Heart right ventricle (tissue), 16 donors: ENCODE data around the gene RAB6B. TPM values are rescaled to one million over a fixed set of nuclear protein-coding genes. Genes with fewer than 3 reads are reported as not detected.

Experiments used
- ATAC-seq, 8 donors: fragments of 200-7000 bp; cut with Tn5 transposase; one replicate each; pipeline ENCODE4 v1.9.1; 2020; ENCODE audit warnings: mild to moderate bottlenecking in 8 of 8, moderate library complexity in 8 of 8, moderate number of reproducible peaks in 1 of 8
- DNase-seq, 2 donors: peaks; one replicate each; pipeline ENCODE4 v3.0.0-alpha.2; 2020
- H3K27ac ChIP-seq, 10 donors: fragments of 200-600 bp; sonication (generic) in 2 of 10; one replicate each; pipeline versions ENCODE4 v1.5.0 to v1.8.0; 2020 to 2022; ENCODE audit warnings: mild to moderate bottlenecking in 3 of 10
- H3K27me3 ChIP-seq, 7 donors: fragments of 200-600 bp; one replicate each; pipeline ENCODE4 v1.8.0; 2021 to 2022; ENCODE audit warnings: mild to moderate bottlenecking in 2 of 7
- H3K36me3 ChIP-seq, 9 donors: fragments of 200-600 bp; sonication (generic) in 1 of 9; one replicate each; pipeline versions ENCODE4 v1.5.0 to v1.8.0; 2020 to 2022; ENCODE audit warnings: mild to moderate bottlenecking in 2 of 9
- H3K4me1 ChIP-seq, 9 donors: fragments of 200-600 bp; sonication (generic) in 1 of 9; one replicate each; pipeline versions ENCODE4 v1.5.0 to v1.8.0; 2020 to 2022; ENCODE audit warnings: mild to moderate bottlenecking in 4 of 9
- H3K4me3 ChIP-seq, 10 donors: fragments of 200-600 bp; sonication (generic) in 2 of 10; one replicate each; pipeline versions ENCODE4 v1.5.0 to v1.8.0; 2020 to 2022; ENCODE audit warnings: mild to moderate bottlenecking in 7 of 10, moderate library complexity in 2 of 10
- H3K9me3 ChIP-seq, 11 donors: fragments of 200-600 bp in 10 of 11; sonication (generic) in 2 of 11; one replicate each; pipeline versions ENCODE4 v1.5.0 to v1.8.0; 2013 to 2022; ENCODE audit warnings: mild to moderate bottlenecking in 2 of 11, control low read depth in 1 of 11, moderate library complexity in 1 of 11
- WGBS, 2 donors: extraction: QIAGEN DNeasy Blood & Tissue Kit; methylation state at CpG; one replicate each; pipeline ENCODE4 v1.1.7; 2013; ENCODE audit warnings: inconsistent platforms in 1 of 2; 5-methylcytosine and 5-hydroxymethylcytosine counted together
- intact Hi-C, 10 donors: fragments of 100-400 bp; cut with DNase I; formaldehyde crosslinking; loops; one replicate each; pipeline versions ENCODE4 v1.11.1 to v1.14.2; 2022
- polyA plus RNA-seq, 2 donors: library from polyadenylated mRNA; stranded (reverse); fragments of 200-250 nt; gene quantifications; one replicate each; pipeline ENCODE4 v1.2.3, GENCODE V29; 2013
- total RNA-seq, 10 donors: library from RNA; stranded (reverse); fragmentation: NEBNext Ultra II Directional in 3 of 10; extraction: Animal tissue kit (Norgen Biotek cat#: 25700) in 3 of 10; gene quantifications; one replicate each; pipeline versions ENCODE4 v1.2.1 to v1.2.4, GENCODE V29; 2021 to 2023
- TF ChIP-seq, protein P1 (sequence below), 9 donors: fragments of 200-600 bp; sonication (generic) in 2 of 9; IDR thresholded peaks; one replicate each; pipeline versions ENCODE4 v1.5.0 to v1.8.0; 2021 to 2022; ENCODE audit warnings: antibody characterized with exemption in 9 of 9, mild to moderate bottlenecking in 5 of 9, moderate library complexity in 1 of 9
- donor health status: Arrhythmogenic right ventricular cardiomyopathy.
- donor health status: ischemic (EF 13 %, LVEDD 7.1; RV severe dilation, severe dysfunction).
- donor health status: healthy with polysubstance abuse.
- donor health status: DM: no; HTN: yes; CAD: no.
- donor health status: DM: no; HTN: no; CAD: no.
- donor health status: ischemic (EF 25% LVEDD 6.9; RV normal size, moderate dysfunction).
- donor health status: ischemic (EF 25% LVEDD 5.7; RV mildly dilated, moderate dysfunction).
- donor health status: healthy.
- donor health status: DM: yes; HTN: yes; CAD: no.
- donor health status: Ischemic cardiomyopathy.
- donor health status: ischemic (EF 35%, LVEDD 5.7; RV mildly dilated, moderate dysfunction).
- donor health status: nonischemic (EF 11% LVEDD 7.7; RV severe dilation, severe dysfunction).
- donor health status: DM: yes; HTN: yes; CAD: no.
- donor health status: PGD.
- donor health status: ischemic (EF 29% LVEDD 5.4; RV normal size, mild dysfunction).
- donor health status: nonischemic (EF 23%, LVEDD 6.1; RV moderate dilation, normal function).

The RAB6B gene
- total and polyA plus RNA-seq, 12 donors = 7.0 to 73.8 (median 44.2) TPM

DNA sequence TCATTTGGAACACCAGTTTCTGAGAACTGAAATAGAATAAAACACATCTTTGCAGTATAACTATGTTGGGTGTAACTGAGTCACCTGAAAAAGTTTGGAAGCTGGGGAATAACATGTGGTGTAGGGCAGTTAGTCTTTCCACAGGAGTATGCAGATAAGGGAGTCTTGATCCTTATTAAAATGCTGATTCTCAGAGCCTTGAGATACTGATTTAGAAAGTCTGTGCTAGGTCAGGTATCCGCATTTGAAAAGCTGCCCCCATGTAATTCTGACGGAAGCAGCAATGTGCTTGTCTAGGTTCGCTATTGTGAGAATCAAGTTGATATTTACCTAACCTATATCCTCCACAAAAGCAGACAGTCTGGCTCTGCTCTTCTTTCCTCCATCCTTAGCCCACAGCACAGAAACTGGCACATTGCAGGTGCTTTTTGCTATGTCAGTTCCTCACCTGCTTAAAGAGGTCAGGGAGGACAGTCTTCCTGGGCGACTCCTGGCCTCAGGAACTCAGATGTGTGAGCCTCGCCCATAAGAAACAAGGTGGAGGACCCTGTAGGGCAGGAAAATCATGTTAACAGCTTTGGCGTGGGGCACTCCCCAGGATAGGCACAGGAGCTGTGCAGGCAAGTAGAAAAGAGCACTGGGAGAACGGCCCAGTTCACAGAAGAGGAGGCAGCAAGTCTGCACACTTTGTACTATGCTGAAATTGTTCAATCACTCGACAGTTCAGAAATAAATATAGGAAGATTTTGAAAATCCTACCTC is 117.7 kb downstream of the RAB6B start:
- DNase-seq (no peak), ATAC-seq (no peak)
- no peaks in the 10 kb centered on the region for H3K4me1 ChIP-seq
- H3K36me3 ChIP-seq = no peaks in the 10 kb centered on the region
- H3K9me3 ChIP-seq = no peaks in the 10 kb centered on the region
- intact Hi-C loops = no loop called here
- 74 to 80% methylated on average over 8 of the region's 8 CpGs for WGBS, 2 donors
- H3K4me3 ChIP-seq = no peak overlapping the region
- H3K27ac ChIP-seq = no peak overlapping the region
- peaks cover 0 to 16% (median 6%) of the 10 kb centered on the region in 7 donors for H3K27me3 ChIP-seq
- TF ChIP-seq, protein P1, sequence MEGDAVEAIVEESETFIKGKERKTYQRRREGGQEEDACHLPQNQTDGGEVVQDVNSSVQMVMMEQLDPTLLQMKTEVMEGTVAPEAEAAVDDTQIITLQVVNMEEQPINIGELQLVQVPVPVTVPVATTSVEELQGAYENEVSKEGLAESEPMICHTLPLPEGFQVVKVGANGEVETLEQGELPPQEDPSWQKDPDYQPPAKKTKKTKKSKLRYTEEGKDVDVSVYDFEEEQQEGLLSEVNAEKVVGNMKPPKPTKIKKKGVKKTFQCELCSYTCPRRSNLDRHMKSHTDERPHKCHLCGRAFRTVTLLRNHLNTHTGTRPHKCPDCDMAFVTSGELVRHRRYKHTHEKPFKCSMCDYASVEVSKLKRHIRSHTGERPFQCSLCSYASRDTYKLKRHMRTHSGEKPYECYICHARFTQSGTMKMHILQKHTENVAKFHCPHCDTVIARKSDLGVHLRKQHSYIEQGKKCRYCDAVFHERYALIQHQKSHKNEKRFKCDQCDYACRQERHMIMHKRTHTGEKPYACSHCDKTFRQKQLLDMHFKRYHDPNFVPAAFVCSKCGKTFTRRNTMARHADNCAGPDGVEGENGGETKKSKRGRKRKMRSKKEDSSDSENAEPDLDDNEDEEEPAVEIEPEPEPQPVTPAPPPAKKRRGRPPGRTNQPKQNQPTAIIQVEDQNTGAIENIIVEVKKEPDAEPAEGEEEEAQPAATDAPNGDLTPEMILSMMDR (IDR thresholded peaks at IDR 0.05) = no peak

DNA sequence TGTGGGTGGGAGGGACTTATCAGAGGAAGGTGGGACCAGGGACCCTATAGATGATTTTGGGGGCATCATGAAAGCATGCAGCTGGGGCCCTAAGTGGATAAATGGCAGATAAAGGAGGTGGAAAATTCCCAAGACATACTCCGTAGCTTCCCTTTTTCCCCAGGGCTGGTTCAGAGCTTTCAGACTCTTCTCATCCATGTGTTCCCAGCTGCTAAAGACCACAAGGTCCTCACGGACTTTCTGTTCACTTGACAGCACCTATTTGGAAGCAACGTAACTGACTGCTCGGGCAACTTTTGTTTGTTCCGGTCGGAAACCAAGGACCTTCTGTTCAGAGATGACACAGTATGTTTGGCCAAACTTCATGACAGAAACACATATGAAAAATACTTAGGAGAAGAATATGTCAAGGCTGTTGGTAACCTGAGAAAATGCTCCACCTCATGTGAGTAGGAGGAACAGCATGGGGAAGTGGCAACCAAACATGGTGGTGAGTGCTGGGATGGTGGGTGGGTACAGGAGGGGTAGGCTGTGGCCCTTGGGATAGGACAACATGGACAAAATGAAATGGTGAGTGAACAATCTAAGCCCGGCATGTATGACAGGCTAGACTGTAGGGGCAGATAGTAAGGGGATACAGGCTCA is 118.8 kb downstream of the RAB6B start:
- Histone ChIP-seq H3K9me3 (no peaks in the 10 kb centered on the region), H3K4me3 (no peak overlapping the region), H3K36me3 (no peaks in the 10 kb centered on the region), H3K27ac (no peak overlapping the region), H3K27me3 (peaks cover 0 to 10% (median 0%) of the 10 kb centered on the region in 7 donors), H3K4me1 (no peaks in the 10 kb centered on the region)
- TF ChIP-seq, protein P1 (IDR thresholded peaks at IDR 0.05) = no peak
- 93 to 95% methylated on average over 7 of the region's 7 CpGs for WGBS, 2 donors
- DNase-seq (no peak), ATAC-seq (no peak)
- intact Hi-C loops = no loop called here

DNA sequence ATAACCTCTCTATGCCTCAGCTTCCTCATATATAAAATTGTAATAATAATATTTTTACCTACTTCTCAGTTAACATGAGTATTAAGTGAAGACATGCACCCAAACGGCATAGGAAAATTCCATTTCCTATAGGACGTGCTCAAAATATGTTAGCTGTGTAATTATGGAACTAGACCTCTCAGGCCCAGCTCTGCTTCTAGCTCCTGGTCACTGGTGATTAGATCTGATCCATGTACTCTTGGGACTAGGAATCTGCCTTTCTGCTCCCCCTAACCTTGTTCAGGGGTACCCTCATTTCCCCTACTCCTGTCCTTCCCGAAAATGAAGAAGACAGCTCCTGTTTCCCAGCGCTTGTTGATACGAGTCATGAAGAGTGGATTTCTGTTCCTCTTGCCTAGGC is 119.8 kb downstream of the RAB6B start:
- no peak for ATAC-seq
- 92% methylated on average over 5 of the region's 5 CpGs for WGBS, 2 donors
- no peaks in the 10 kb centered on the region for H3K36me3 ChIP-seq
- no peaks in the 10 kb centered on the region for H3K9me3 ChIP-seq
- H3K27ac ChIP-seq = no peak overlapping the region
- no peak for DNase-seq
- no peaks in the 10 kb centered on the region for H3K4me1 ChIP-seq
- H3K27me3 ChIP-seq = peaks cover 0 to 8% (median 0%) of the 10 kb centered on the region in 7 donors
- no peak overlapping the region for H3K4me3 ChIP-seq
- TF ChIP-seq, protein P1 (IDR thresholded peaks at IDR 0.05) = no peak
- intact Hi-C loops = no loop called here

DNA sequence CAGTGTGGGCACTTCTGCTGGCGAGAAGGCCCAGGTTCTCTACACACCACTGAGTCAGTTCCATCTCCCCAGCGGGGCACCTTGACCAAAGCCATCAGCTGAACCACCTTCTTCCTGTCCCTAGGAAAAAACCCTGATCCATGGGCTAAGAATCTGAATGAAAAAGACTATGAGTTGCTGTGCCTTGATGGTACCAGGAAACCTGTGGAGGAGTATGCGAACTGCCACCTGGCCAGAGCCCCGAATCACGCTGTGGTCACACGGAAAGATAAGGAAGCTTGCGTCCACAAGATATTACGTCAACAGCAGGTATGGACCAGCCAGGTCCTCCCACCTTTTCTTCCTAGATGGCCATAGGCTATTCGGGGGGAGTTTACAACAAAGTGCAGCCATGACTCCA is 120.4 kb downstream of the RAB6B start:
- ATAC-seq (no peak), DNase-seq (no peak)
- TF ChIP-seq, protein P1 (IDR thresholded peaks at IDR 0.05) = no peak
- peaks cover 0 to 5% (median 0%) of the 10 kb centered on the region in 7 donors for H3K27me3 ChIP-seq
- H3K9me3 ChIP-seq = no peaks in the 10 kb centered on the region
- no peak overlapping the region for H3K4me3 ChIP-seq
- intact Hi-C loops = no loop called here
- H3K4me1 ChIP-seq = no peaks in the 10 kb centered on the region
- WGBS, 2 donors = 92 to 96% methylated on average over 9 of the region's 9 CpGs
- no peak overlapping the region for H3K27ac ChIP-seq
- no peaks in the 10 kb centered on the region for H3K36me3 ChIP-seq

Other genes with a start within 250 kb of the RAB6B start
- 10 to 100 TPM in 9 of 10 donors, 1 to 10 TPM in 1; 7.3 to 11.8 (median 11.3) TPM for gene TOPBP1, start 233.9 kb downstream of the RAB6B start, total RNA-seq
- gene TOPBP1, start 233.9 kb downstream of the RAB6B start, polyA plus RNA-seq = 1 to 10 TPM; 5.7 to 7.3 TPM
- 1 to 10 TPM in 8 of 10 donors, under 1 TPM in 2; 0.24 to 8.5 (median 3.5) TPM for gene TF, start 149.5 kb downstream of the RAB6B start, total RNA-seq
- gene TF, start 149.5 kb downstream of the RAB6B start, polyA plus RNA-seq = 10 to 100 TPM in 1 of 2 donors, 1 to 10 TPM in 1; 2.6 to 11.6 TPM
- gene SRPRB, start 90.1 kb downstream of the RAB6B start, total RNA-seq = 10 to 100 TPM; 24.0 to 42.1 (median 27.0) TPM
- 10 to 100 TPM; 12.1 to 46.2 TPM for gene SRPRB, start 90.1 kb downstream of the RAB6B start, polyA plus RNA-seq
- gene SLCO2A1, start 134.0 kb upstream of the RAB6B start, total RNA-seq = 10 to 100 TPM in 4 of 10 donors, 1 to 10 TPM in 6; 3.6 to 30.4 (median 8.4) TPM
- gene SLCO2A1, start 134.0 kb upstream of the RAB6B start, polyA plus RNA-seq = 10 to 100 TPM; 13.4 to 14.2 TPM